ENCODE measurements around the gene PARP12.

PARP12 gene

GRCh38 chr7:140007051-140007690 lies 55.6 kb downstream of the PARP12 start:
- TF ChIP-seq CTCF (IDR thresholded peaks at IDR 0.05; ENCODE audit: control insufficient read depth, insufficient read depth, low read depth, low read length, missing control alignments) = no peak
- no peak for DNase-seq (ENCODE audit: low read depth)
- H3K4me3 ChIP-seq (ENCODE audit: control insufficient read depth, low read depth, low read length) = no peak overlapping the region

GRCh38 chr7:140006600-140006999 lies 56.2 kb downstream of the PARP12 start:
- no peak for TF ChIP-seq CTCF (IDR thresholded peaks at IDR 0.05; ENCODE audit: control insufficient read depth, insufficient read depth, low read depth, low read length, missing control alignments)
- DNase-seq (ENCODE audit: low read depth) = no peak
- no peak overlapping the region for H3K4me3 ChIP-seq (ENCODE audit: control insufficient read depth, low read depth, low read length)

GRCh38 chr7:140005754-140006503 lies 56.8 kb downstream of the PARP12 start:
- peak; percentile 36 for TF ChIP-seq CTCF (IDR thresholded peaks at IDR 0.05; ENCODE audit: control insufficient read depth, insufficient read depth, low read depth, low read length, missing control alignments)
- no peak overlapping the region for H3K4me3 ChIP-seq (ENCODE audit: control insufficient read depth, low read depth, low read length)
- DNase-seq (ENCODE audit: low read depth) = no peak

GRCh38 chr7:140005341-140005740 lies 57.4 kb downstream of the PARP12 start:
- no peak for DNase-seq (ENCODE audit: low read depth)
- no peak overlapping the region for H3K4me3 ChIP-seq (ENCODE audit: control insufficient read depth, low read depth, low read length)
- no peak for TF ChIP-seq CTCF (IDR thresholded peaks at IDR 0.05; ENCODE audit: control insufficient read depth, insufficient read depth, low read depth, low read length, missing control alignments)

- no peak for DNase-seq (ENCODE audit: low read depth)
- no peak overlapping the region for H3K4me3 ChIP-seq (ENCODE audit: control insufficient read depth, low read depth, low read length)
- no peak for TF ChIP-seq CTCF (IDR thresholded peaks at IDR 0.05; ENCODE audit: control insufficient read depth, insufficient read depth, low read depth, low read length, missing control alignments)
Observed at GRCh38 chr7:140004672-140005071, 58.1 kb downstream of the PARP12 start.

GRCh38 chr7:140003913-140004382 lies 58.8 kb downstream of the PARP12 start:
- no peak for DNase-seq (ENCODE audit: low read depth)
- no peak overlapping the region for H3K4me3 ChIP-seq (ENCODE audit: control insufficient read depth, low read depth, low read length)
- peak; percentile 65 for TF ChIP-seq CTCF (IDR thresholded peaks at IDR 0.05; ENCODE audit: control insufficient read depth, insufficient read depth, low read depth, low read length, missing control alignments)

Data from AG09309 (cell line).